ENCODE data around the gene ZNF786.
"Not testable (repeated sequence)": the region's sequence is repeated elsewhere in the genome, so short reads cannot be mapped to it uniquely, and the experiment has no call there.

Gene ZNF786

DNA sequence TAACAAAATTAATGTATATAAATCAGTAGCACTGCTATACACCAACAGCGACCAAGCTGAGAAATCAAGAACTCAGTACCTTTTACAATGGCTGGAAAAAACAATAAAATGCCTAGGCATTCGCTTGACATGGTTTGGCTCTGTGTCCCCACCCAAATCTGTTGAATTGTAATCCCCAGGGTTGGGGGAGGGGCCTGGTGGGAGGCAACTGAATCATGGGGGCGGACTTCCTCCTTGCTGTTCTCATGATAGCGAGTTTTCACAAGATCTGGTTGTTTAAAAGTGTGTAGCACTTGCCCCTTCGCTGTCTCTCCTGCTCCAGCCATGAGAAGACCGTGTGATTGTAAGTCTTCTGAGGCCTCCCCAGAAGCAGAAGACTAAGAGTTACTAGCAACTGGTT is 8.6 kb downstream of the ZNF786 start:
- no peak for DNase-seq

DNA sequence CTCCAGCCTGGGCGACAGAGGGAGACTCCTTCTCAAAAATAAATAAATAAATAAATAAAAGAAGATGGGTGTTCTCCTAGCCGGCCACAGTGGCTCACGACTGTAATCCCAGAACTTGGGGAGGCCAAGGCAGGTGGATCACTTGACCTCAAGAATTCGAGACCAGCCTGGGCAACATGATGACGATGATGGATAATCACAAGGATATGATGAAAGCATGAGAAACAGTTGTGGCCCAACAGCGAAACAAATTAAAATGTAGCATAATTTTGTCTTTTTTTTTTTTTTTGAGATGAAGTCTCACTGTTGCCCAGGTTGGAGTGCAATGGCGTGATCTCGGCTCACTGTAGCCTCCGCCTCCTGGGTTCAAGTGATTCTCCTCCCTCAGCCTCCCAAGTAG is 12.9 kb downstream of the ZNF786 start:
- no peak for DNase-seq

DNA sequence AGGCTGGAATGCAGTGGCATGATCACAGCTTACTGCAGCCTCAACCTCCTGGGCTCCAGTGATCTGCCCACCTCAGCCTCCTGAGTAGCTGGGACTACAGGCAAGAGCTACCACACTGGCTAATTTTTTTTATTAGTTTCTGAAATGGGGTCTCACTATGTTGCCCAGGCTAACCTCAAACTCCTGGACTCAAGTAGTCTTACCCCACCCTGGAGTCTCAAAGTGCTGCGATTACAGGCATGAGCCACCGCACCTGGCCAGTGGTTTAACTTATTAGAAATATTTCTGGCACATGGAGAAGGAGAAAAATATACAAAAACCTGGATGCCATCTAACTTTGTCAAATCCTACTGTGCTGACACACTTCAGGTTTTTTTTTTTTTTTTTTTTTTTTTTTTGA is 15.2 kb downstream of the ZNF786 start:
- DNase-seq, result no peak

DNA sequence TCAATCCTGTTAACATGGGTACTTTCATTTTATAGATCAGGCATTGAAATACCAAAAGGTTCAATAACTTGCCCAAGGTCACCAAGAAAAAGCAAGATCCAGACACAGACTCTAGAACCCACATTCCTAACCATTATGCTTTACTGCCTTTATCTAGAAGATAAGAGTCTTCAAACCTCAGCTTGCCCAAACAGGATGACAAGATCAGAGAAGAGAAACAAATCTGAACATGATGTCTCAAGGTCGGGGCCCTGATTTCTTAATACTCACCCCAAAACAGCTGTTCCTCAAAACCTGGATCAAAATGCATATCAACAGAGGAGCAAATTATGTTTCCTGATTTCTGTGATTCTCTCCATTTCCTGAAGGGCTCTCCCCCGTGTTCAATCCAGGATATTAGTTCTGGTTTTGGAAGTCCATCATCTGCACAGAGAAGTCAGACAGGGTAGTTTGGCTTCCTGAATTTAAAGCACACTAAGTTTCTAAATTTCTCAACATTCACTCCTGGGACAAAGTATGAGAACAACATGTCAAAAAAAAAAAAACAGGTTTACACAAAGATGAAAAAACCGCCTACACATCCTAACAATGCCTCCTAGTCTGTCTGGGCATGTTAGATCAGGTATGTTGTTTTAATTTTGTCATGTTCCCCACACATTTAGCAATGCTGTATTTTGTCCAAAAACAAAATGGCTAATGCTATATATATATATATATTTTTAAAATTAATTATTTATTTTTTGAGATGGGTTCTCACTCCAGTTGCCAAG is 16.2 kb downstream of the ZNF786 start:
- DNase-seq, result no peak

DNA sequence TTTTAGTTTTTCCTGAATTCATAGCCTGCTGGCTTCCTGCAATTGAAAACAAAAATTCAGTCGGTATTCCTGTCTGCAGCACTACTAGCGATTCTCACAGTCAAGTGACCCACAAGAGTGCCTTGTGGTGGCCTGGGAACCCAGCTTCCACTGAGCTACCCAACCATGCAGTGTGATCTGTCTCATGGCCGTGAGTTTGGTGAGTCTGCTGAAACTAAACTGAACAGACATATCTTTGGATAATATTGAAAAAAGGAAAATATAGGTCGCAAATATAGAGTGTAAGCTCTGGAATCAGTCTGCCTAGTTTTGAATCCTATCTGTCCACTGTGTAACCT is 18.1 kb downstream of the ZNF786 start:
- DNase-seq, result no peak

DNA sequence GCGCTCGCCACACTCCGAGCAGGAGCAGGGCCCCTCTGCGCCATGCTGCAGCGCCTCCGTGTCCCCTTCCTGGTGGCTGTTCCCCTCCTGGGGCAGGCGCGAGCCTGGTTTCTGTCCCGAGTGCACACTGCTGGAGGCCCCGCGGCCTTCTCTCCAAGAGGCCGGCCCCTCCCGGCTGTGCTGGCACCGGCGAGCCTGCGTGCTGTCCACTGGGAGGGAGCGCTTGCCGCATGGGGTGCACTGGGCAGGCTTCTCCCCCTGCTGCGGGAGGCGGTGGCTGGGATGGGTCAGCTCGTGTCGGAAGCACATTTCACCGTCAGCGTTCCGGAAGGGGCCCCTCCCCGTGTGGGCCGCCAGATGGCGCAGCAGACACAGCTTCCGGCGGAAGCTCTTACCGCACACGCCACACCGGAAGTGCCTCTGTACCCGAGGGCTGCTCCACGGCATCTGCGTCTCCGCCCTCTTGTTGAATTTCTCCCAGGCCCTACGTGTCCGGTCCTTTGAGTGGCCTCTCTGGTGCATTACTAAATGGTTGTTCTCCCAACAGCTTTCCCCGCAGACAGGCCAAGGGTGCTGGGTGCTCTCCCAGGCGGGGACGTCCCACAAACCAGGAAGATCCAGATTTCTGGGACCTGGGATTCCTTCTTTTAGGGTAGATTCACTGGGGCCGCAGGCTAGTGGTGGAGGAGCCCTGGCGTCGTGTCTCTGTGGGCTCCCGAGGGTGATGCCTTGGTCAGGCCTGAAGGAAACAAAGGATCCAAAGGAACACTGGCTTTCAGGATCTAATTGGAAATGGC is 18.7 kb downstream of the ZNF786 start:
- no peak for DNase-seq

DNA sequence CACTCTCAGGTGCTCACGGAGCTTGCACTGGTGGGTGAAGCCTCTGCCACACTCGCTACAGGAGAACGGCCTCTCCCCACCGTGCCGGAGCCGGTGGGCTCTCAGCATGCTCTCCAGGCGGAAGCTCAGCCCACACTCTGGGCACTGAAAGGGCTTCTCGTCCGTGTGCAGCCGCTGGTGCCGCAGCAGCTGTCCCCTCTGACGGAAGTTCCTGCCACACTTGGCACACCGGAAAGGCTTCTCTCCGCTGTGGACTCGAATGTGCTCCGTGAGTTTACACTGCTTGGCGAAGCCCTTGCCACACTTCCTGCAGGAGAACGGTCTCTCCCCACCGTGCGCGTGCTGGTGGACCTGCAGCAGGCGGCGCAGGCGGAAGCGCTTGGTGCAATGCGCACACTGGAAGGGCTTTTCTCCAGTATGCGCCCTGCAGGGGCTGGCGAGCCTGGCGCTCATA is 19.3 kb downstream of the ZNF786 start:
- no peak for DNase-seq

DNA sequence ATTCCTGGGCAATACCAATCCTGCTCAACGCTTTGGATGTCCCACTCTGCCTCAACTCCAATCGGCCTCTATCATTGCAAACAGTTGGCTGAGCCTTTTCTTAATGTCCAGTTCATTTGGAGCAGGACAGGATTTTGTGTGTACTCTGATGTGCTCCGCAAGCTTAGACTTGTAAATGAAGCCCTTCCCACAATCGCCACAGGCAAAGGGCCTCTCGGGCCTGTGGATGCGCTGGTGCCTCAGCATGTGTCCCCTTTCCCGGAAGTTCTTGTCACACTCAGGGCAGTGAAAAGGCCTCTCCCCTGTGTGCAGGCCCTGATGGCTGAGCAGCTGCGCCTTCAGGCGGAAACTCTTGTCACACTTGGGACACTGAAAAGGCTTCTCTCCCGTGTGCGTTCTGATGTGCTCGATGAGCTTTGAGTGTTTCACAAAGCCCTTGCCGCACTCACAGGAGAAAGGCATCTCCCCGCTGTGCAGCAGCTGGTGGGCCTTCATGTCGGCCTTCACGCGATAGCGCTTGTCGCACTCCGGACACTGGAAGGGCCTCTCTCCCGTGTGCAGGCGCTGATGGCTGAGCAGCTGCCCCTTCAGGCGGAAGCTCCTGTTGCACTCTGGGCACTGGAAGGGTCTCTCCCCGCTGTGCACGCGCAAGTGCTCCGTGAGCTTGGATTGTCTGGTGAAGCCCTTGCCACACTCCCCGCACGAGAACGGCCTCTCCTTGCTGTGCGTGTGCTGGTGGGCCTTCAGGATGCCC is 20.0 kb downstream of the ZNF786 start:
- no peak for DNase-seq

DNA sequence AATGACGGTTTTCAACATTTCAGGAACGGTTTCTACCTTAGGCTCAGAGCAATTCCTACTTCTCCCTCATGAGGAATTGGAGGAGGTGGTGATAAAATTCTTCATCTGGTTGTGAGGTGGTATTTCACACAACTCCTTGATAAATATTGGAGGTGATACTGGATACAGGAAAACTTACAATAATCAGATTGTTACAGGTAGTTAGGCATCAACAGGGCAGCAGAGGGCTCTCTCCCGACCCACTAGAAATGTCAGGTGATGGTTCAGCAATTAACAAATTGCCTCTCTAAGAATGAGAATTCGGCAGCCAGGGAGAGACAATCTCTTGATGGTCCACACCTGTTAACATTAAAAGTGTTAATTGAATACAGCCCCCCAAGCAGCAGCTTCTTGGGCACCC is 22.6 kb downstream of the ZNF786 start:
- no peak for DNase-seq

DNA sequence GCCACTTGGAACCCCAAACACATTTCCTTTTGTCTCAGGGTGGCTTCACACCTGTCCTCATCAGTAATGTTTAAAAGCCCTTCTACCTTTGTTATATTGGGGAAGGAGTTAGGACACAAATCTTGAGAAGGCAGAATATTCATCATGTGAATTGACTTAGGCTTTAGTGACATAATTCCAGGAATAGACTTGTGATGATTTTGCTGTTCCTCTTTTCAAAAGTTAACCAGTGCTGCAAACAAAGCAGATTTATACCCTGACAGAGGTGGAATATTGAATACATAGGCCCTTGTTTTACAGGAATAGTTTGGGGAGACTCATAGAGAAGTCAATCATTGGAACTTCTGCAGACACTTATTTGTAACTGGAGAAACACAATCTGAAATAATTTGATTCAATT is 27.0 kb downstream of the ZNF786 start:
- DNase-seq, result no peak

DNA sequence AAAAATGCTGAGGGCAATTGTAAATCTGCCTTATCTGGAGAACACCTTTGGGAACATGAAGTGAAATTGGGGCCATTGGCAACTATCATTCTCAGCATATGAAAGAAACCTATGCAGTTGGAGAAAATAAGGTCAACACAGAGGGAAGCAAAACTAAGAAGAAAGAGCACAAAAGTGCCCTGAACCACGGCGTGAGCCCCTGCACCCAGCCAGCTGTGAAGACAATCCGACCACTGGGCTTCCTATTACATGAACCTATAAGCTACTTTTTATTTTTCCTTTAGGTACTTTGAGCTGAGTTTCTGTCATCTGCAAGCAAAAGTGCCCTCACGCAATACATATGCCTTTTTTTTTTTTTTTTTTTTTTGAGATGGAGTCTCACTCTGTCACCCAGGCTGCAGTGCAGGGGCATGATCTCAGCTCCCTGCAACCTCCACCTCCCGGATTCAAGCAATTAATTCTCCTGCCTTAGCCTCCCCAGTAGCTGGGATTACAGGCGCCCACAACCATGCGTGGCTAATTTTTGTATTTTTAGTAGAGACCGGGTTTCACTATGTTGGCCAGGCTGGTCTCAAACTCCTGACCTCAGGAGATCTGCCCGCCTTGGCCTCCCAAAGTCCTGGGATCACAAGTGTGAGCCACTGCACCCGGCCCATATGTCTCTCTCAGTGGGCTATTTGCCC is 28.2 kb downstream of the ZNF786 start:
- DNase-seq, result not testable (repeated sequence)

DNA sequence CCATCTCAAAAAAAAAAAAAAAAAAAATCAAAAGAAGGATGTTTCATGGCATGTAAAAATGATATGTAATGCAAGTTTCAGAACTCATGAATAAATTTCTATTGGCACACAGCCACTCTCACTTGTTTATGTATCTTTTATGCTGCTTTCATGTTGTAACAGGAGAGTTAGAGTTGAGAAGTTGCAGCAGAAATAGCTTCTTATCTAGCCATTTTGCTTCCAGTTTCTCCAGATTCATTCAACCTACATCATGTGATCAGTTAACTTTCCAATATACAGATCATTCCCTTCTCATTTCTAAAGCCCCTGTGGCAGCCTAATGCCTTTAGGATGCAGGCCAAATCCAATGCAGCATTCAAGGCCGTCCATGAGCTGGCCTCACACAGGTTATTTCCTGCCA is 30.4 kb downstream of the ZNF786 start:
- DNase-seq, result no peak

DNA sequence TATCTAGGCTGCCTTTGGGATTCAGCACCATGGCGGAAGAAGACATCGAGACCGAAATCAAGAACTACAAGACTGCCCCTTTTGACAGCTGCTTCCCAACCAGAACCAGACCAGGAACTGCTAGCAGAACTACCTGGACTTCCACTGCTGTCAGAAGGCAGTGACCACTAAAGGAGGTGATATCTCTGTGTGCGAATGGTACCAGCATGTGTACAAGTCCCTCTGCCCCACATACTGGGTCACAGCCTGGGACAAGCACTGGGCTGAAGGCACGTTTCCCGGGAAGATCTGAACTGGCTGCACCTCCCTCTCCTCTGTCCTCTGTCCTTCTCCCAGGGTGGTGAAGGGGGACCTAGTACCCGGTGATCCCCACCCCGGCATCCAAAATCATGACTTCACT is 36.6 kb downstream of the ZNF786 start:
- DNase-seq, result no peak

DNA sequence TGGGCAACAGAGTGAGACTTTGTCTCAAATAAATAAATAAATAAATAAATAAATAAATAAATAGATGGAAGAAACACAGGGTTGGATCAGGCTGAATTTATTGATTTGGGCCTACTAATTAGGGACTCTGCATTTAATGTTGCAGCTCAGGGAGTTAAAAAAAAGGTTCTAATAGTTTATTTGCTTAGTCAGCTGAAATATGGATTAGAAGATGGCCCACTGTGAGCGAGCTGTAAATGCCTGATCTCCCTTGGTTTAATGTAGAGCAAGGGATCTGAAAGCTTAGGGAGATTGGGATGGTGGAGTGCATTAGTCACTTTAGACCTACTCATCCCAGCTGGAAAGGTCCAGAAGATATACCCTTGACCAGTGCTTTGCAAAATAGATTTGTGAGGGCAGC is 37.1 kb downstream of the ZNF786 start:
- DNase-seq, result no peak

DNA sequence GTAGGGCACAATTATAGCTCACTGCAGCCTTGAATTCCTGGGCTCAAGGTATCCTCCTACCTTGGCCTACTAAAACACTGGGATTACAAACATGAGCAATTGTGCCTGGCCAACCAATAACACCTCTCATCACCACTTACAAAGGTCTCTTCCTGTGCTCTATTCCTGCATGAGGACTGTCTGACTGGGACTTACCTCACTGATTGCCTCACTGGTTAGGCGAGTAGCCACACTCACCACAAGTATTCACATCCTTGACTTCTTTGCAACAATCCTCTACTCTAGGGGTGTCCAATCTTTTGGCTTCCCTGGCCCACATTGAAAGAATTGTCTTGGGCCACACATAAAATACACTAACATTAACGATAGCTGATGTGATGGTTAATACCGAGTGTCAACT is 39.6 kb downstream of the ZNF786 start:
- DNase-seq, result no peak

DNA sequence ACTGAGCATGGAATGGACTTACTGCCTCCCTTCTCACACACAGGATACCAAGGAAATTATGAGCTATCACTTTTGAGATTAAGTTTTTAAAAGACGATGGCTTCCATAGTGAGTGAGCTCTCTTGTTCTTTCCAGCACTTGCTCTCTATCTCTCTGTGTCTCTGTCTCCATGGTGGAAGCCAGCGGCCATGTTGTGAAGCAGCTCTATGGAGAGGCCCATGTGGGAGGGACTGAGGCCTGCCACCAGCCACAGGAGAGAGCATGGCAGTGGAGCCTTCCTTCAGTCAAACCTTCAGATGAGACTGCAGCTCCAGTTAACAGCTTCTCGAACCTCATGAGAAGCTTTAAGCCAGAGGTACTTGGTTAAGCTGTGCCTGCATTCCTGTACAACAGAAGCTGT is 41.7 kb downstream of the ZNF786 start:
- no peak for DNase-seq

DNA sequence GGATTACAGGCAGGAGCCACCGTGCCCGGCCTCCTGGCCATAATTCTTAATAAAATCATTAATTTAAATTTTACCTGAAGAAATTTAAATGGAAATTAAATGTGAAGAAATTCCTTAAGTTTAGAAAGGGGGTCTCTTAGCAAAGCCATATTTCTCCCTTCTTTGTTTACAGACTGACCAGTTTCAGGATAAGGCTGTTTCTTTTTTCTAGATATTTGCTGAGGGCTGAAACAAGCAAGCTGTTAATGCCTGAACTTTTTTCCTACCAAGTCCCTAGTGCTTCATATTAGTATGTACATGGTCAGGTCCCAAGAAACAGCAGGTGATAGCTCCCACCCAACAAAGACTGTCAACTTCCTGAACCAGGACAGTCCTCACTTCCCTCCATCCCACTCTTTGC is 44.1 kb downstream of the ZNF786 start:
- DNase-seq, result no peak

DNA sequence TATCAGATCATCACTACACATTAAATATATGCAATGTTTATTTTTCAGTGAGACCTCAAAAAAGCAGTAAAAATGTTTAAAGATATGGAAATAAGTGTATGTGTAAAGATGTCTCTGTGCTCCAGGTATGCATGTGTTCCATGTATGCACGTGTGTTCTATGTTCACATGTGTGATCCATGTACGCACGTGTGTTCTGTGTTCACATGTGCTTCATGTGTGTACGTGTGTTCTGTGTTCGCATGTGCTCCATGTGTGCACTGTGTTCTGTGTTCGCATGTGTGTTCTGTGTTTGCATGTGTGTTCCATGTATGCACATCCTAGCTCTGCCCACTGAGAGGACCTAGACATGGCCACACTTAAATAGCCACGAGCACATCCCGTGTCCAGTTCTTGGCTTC is 46.6 kb downstream of the ZNF786 start:
- DNase-seq, result no peak

DNA sequence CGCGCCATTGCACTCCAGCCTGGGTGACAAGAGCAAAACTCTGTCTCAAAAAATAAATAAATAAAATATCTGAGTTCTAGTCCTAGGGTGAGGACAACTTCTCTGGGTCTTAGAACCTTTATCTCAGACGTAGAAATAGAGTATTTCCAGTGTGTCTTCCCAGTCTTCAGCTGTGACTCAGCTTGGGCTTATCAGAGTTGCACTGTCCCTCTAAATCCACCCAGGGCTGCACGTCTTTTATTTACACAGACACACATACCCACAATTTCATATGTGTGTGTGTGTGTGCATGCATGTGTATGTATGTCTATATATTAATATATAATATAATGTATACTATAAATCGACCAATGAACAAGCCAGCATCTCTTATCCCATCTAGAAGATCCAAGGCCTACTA is 49.2 kb downstream of the ZNF786 start:
- no peak for DNase-seq

DNA sequence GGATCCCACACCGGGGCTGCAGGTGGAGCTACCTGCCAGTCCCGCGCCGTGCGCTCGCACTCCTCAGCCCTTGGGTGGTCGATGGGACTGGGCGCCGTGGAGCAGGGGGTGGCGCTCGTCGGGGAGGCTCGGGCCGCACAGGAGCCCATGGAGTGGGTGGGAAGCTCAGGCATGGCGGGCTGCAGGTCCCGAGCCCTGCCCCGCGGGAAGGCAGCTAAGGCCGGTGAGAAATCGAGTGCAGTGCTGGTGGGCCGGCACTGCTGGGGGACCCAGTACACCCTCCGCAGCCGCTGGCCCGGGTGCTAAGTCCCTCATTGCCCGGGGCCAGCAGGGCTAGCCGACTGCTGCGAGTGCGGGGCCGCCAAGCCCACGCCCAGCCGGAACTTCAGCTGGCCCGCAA is 51.9 kb downstream of the ZNF786 start:
- DNase-seq, result not testable (repeated sequence)

DNA sequence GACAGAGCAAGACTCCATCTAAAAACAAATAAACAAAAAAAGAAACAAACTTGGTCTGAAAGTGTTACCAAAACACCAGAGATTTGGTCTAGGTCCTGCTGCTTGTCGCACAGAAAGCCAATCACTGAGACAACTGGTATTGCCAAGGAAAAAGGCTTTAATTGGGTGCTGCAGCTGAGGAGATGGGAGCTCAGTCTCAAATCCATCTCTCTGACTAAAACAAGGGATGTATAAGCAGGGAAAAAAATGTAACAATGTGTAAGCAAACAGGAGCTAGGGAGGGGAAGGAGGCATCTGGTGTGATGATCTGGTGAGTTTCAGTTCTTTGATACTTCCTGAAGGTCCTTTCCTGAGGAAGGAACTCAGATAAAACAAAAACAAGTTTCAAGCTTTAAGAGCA is 53.8 kb downstream of the ZNF786 start:
- no peak for DNase-seq

DNA sequence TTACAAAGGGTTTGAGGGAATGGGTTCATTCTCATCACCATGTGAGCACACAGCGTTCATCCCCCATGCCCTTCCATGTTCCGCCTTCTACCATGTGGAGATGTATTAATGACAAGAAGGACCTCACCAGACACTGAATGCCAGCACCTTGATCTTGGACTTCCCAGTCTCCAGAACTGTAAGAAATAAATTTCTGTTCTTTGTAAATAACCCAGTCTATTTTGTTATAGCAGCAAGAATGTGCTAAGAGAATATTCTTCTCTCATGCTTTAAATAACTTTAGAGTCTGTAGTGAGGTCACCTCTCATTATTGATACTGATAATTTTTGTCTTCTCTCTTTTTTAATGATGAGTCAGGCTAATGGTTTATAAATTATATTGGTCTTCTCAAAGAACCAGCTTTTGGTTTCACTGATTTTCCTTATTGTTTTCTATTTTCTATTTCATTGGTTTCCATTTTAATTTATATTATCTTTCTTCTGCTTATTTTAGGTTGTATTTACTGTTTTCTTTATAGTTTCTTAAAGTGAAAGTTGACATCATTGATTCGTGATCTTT is 59.1 kb downstream of the ZNF786 start:
- DNase-seq, result no peak

DNA sequence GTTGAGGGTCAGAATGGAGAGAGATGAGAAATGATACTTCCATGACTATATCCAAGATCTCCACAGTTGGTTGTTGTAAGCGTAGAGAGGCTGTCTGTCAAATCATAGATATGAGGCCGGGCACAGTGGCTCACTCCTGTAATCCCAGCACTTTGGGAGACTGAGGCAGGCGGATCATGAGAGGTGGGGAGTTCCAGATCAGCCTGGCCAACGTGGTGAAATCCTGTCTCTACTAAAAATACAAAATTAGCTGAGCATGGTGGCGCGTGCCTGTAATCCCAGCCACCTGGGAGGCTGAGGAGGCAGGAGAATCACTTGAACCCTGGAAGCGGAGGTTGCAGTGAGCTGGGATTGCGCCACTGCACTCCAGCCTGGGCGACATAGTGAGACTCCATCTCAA is 60.1 kb downstream of the ZNF786 start:
- not testable (repeated sequence) for DNase-seq
